ENCODE data around the gene WNT7B.

WNT7B gene

GRCh38 chr22:45972091-45972888 is 4.7 kb downstream of the WNT7B start:
- H3K36me3 ChIP-seq (ENCODE audit: insufficient read depth, insufficient read length, low read length), result no peaks in the 10 kb centered on the region
- peak overlapping the region; percentile 15 for H3K4me3 ChIP-seq (ENCODE audit: insufficient read length, low read depth)
- H3K9ac ChIP-seq (ENCODE audit: insufficient read length, low read depth), result no peak overlapping the region
- no peak for DNase-seq (ENCODE audit: low read depth, low spot score)
- peaks cover 16% of the 10 kb centered on the region; the same call in 1 of the 2 replicates for H3K9me3 ChIP-seq (ENCODE audit: insufficient read depth, low read length)
- H3K27me3 ChIP-seq (ENCODE audit: insufficient read depth, insufficient read length), result peaks cover 64% of the 10 kb centered on the region
- peak; percentile 13 for TF ChIP-seq SUZ12 (IDR thresholded peaks at IDR 0.05; ENCODE audit: extremely low read depth, insufficient read depth, insufficient read length)
- TF ChIP-seq ZNF274 (IDR thresholded peaks at IDR 0.05; ENCODE audit: low read depth, low read length), result no peak
- no peak for TF ChIP-seq YY1 (IDR thresholded peaks at IDR 0.05; ENCODE audit: insufficient read depth, insufficient read length)
- peaks cover 20% of the 10 kb centered on the region for H3K4me1 ChIP-seq (ENCODE audit: insufficient read depth, insufficient read length)

GRCh38 chr22:45971408-45972028 is 5.4 kb downstream of the WNT7B start:
- H3K9ac ChIP-seq (ENCODE audit: insufficient read length, low read depth), result peak overlapping the region; percentile 56
- H3K36me3 ChIP-seq (ENCODE audit: insufficient read depth, insufficient read length, low read length), result no peaks in the 10 kb centered on the region
- peak overlapping the region; percentile 42 for H3K4me3 ChIP-seq (ENCODE audit: insufficient read length, low read depth)
- TF ChIP-seq ZNF274 (IDR thresholded peaks at IDR 0.05; ENCODE audit: low read depth, low read length), result no peak
- peak; percentile 29 for TF ChIP-seq SUZ12 (IDR thresholded peaks at IDR 0.05; ENCODE audit: extremely low read depth, insufficient read depth, insufficient read length)
- TF ChIP-seq YY1 (IDR thresholded peaks at IDR 0.05; ENCODE audit: insufficient read depth, insufficient read length), result no peak
- H3K27me3 ChIP-seq (ENCODE audit: insufficient read depth, insufficient read length), result peaks cover 58% of the 10 kb centered on the region
- DNase-seq (ENCODE audit: low read depth, low spot score), result no peak
- H3K9me3 ChIP-seq (ENCODE audit: insufficient read depth, low read length), result peaks cover 16% of the 10 kb centered on the region; the same call in 1 of the 2 replicates
- H3K4me1 ChIP-seq (ENCODE audit: insufficient read depth, insufficient read length), result peaks cover 20% of the 10 kb centered on the region

- Histone ChIP-seq H3K4me1 (ENCODE audit: insufficient read depth, insufficient read length) (peaks cover 20% of the 10 kb centered on the region), H3K27me3 (ENCODE audit: insufficient read depth, insufficient read length) (peaks cover 54% of the 10 kb centered on the region), H3K9ac (ENCODE audit: insufficient read length, low read depth) (peak overlapping the region; percentile 56), H3K36me3 (ENCODE audit: insufficient read depth, insufficient read length, low read length) (no peaks in the 10 kb centered on the region), H3K9me3 (ENCODE audit: insufficient read depth, low read length) (peaks cover 16% of the 10 kb centered on the region; the same call in 1 of the 2 replicates), H3K4me3 (ENCODE audit: insufficient read length, low read depth) (peak overlapping the region; percentile 42)
- no peak for TF ChIP-seq YY1 (IDR thresholded peaks at IDR 0.05; ENCODE audit: insufficient read depth, insufficient read length)
- TF ChIP-seq SUZ12 (IDR thresholded peaks at IDR 0.05; ENCODE audit: extremely low read depth, insufficient read depth, insufficient read length), result no peak
- no peak for TF ChIP-seq ZNF274 (IDR thresholded peaks at IDR 0.05; ENCODE audit: low read depth, low read length)
- DNase-seq (ENCODE audit: low read depth, low spot score), result no peak
These were observed 6.1 kb downstream of the WNT7B start for GRCh38 chr22:45970705-45971407.

DNA sequence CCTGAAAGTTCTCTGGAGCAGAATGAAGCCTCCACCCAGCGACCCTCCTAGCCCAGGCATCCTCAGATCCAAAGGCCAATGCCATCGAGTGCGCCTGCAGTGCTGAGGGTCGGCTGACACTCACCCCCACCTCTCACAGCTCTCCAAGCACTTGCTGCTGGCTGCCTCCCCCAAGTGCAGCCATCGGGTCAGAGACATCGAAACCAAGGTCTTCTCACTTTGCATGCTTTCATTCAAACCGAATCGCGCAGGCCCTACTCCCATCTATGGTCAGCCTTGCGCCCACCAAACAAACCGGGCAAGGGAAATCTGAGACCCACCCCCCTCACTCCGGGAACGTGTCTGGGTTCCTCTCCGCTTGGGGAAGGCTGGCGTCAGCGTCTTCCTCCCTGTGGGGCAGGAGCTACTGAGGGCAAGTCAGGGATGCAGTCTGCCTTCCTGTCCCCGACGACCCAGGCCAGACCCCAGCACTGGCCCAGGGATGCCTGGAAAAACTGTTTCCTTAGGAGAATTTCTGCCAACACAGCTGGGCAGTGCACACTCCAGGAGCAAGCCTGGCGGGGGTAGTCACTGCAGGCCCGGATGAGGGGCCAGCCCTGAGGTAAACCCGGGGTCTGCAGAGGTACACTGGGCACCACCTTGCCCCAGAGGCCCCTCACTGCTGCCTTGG is 7.0 kb downstream of the WNT7B start:
- TF ChIP-seq SUZ12 (IDR thresholded peaks at IDR 0.05; ENCODE audit: extremely low read depth, insufficient read depth, insufficient read length), result no peak
- TF ChIP-seq ZNF274 (IDR thresholded peaks at IDR 0.05; ENCODE audit: low read depth, low read length), result no peak
- no peak for TF ChIP-seq YY1 (IDR thresholded peaks at IDR 0.05; ENCODE audit: insufficient read depth, insufficient read length)
- Histone ChIP-seq H3K27me3 (ENCODE audit: insufficient read depth, insufficient read length) (peaks cover 45% of the 10 kb centered on the region), H3K36me3 (ENCODE audit: insufficient read depth, insufficient read length, low read length) (no peaks in the 10 kb centered on the region), H3K4me3 (ENCODE audit: insufficient read length, low read depth) (no peak overlapping the region), H3K9ac (ENCODE audit: insufficient read length, low read depth) (no peak overlapping the region), H3K9me3 (ENCODE audit: insufficient read depth, low read length) (peaks cover 16% of the 10 kb centered on the region; the same call in 1 of the 2 replicates), H3K4me1 (ENCODE audit: insufficient read depth, insufficient read length) (peaks cover 15% of the 10 kb centered on the region)
- DNase-seq (ENCODE audit: low read depth, low spot score), result no peak

DNA sequence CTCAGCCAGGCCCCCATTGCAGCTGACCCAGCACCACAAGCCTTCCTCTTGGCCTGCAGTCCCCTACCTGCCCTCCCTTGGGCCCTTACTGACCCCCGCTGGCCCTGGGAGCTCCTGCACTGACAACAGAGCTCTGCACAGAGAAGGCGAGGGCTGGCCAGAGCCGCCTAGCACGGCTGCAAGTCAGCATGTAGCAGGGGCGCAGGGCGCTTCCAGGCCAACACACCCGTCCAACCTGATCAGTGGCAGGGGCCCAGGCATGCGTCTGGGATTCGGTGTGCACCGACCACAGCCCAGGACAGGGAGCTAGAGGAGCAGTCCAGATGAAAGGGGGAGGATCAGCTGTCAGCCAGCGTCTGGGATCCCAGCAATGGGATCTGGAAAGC is 7.6 kb downstream of the WNT7B start:
- peaks cover 16% of the 10 kb centered on the region; the same call in 1 of the 2 replicates for H3K9me3 ChIP-seq (ENCODE audit: insufficient read depth, low read length)
- no peak for TF ChIP-seq YY1 (IDR thresholded peaks at IDR 0.05; ENCODE audit: insufficient read depth, insufficient read length)
- TF ChIP-seq SUZ12 (IDR thresholded peaks at IDR 0.05; ENCODE audit: extremely low read depth, insufficient read depth, insufficient read length), result no peak
- TF ChIP-seq ZNF274 (IDR thresholded peaks at IDR 0.05; ENCODE audit: low read depth, low read length), result no peak
- no peak overlapping the region for H3K4me3 ChIP-seq (ENCODE audit: insufficient read length, low read depth)
- peaks cover 40% of the 10 kb centered on the region for H3K27me3 ChIP-seq (ENCODE audit: insufficient read depth, insufficient read length)
- no peaks in the 10 kb centered on the region for H3K36me3 ChIP-seq (ENCODE audit: insufficient read depth, insufficient read length, low read length)
- peaks cover 13% of the 10 kb centered on the region for H3K4me1 ChIP-seq (ENCODE audit: insufficient read depth, insufficient read length)
- DNase-seq (ENCODE audit: low read depth, low spot score), result no peak
- H3K9ac ChIP-seq (ENCODE audit: insufficient read length, low read depth), result no peak overlapping the region

- Histone ChIP-seq H3K27me3 (ENCODE audit: insufficient read depth, insufficient read length) (peaks cover 35% of the 10 kb centered on the region), H3K4me3 (ENCODE audit: insufficient read length, low read depth) (no peak overlapping the region), H3K9ac (ENCODE audit: insufficient read length, low read depth) (no peak overlapping the region), H3K36me3 (ENCODE audit: insufficient read depth, insufficient read length, low read length) (no peaks in the 10 kb centered on the region), H3K9me3 (ENCODE audit: insufficient read depth, low read length) (peaks cover 16% of the 10 kb centered on the region; the same call in 1 of the 2 replicates), H3K4me1 (ENCODE audit: insufficient read depth, insufficient read length) (peaks cover 11% of the 10 kb centered on the region)
- no peak for DNase-seq (ENCODE audit: low read depth, low spot score)
- no peak for TF ChIP-seq YY1 (IDR thresholded peaks at IDR 0.05; ENCODE audit: insufficient read depth, insufficient read length)
- no peak for TF ChIP-seq ZNF274 (IDR thresholded peaks at IDR 0.05; ENCODE audit: low read depth, low read length)
- no peak for TF ChIP-seq SUZ12 (IDR thresholded peaks at IDR 0.05; ENCODE audit: extremely low read depth, insufficient read depth, insufficient read length)
These were observed 8.1 kb downstream of the WNT7B start for GRCh38 chr22:45968751-45969413.

All from NT2/D1 (cell line).